ENCODE results near the gene CMTM5.

Gene CMTM5

GRCh38 chr14:23357261-23357660 is 19.6 kb upstream of the CMTM5 start:
- Histone ChIP-seq H3K4me2 (ENCODE audit: low read length) (no peak overlapping the region), H2BK5ac (ENCODE audit: low read depth, low read length, poor library complexity) (no peak overlapping the region), H3K4ac (ENCODE audit: low read depth, low read length) (no peak overlapping the region), H3K9ac (ENCODE audit: low read length) (no peak overlapping the region), H2BK120ac (ENCODE audit: insufficient read depth, low read length, poor library complexity) (no peak overlapping the region), H3K14ac (ENCODE audit: low read length) (no peak overlapping the region), H3K4me3 (ENCODE audit: low read depth, low read length) (no peak overlapping the region), H4K12ac (ENCODE audit: low read depth, low read length) (no peak overlapping the region), H4K8ac (ENCODE audit: low read depth, low read length) (no peak overlapping the region), H3K79me1 (ENCODE audit: low read length) (peaks cover 4% of the 10 kb centered on the region), H2AK5ac (ENCODE audit: low read length) (no peak overlapping the region), H3K9me3 (ENCODE audit: insufficient read depth, low read depth, low read length) (no peaks in the 10 kb centered on the region), H3K79me2 (ENCODE audit: control insufficient read depth, insufficient read depth, low read length, poor library complexity) (no peaks in the 10 kb centered on the region), H2AFZ (ENCODE audit: insufficient read depth, low read length, poor library complexity) (no peak overlapping the region), H2BK12ac (ENCODE audit: low read length) (no peak overlapping the region), H3K18ac (ENCODE audit: low read length) (no peak overlapping the region), H4K91ac (ENCODE audit: low read depth, low read length) (no peak overlapping the region), H3K27me3 (ENCODE audit: insufficient read depth, low read length) (no peaks in the 10 kb centered on the region), H3K27ac (ENCODE audit: low read depth, low read length) (no peak overlapping the region), H3K23ac (ENCODE audit: low read length) (no peak overlapping the region), H3K36me3 (ENCODE audit: control insufficient read depth in 1 of 2, insufficient read depth in 2 of 2, low read length in 2 of 2) (peaks cover 35 to 43% of the 10 kb centered on the region in 2 experiments), H3K4me1 (ENCODE audit: control insufficient read depth in 1 of 2, insufficient read depth in 2 of 2, low read length in 2 of 2) (peaks cover 2 to 10% of the 10 kb centered on the region in 2 experiments)
- no peak for DNase-seq
- no CpG with 5 or more reads among the region's 8 CpGs for WGBS (ENCODE audit: extremely low coverage, insufficient coverage, insufficient read length)

- no peak overlapping the region for H3K27ac ChIP-seq (ENCODE audit: low read depth, low read length)
- WGBS (ENCODE audit: extremely low coverage, insufficient coverage, insufficient read length) = no CpG with 5 or more reads among the region's 3 CpGs
- H3K4me1 ChIP-seq (ENCODE audit: control insufficient read depth in 1 of 2, insufficient read depth in 2 of 2, low read length in 2 of 2) = peaks cover 2 to 8% of the 10 kb centered on the region in 2 experiments
- no peak overlapping the region for H3K18ac ChIP-seq (ENCODE audit: low read length)
- no peaks in the 10 kb centered on the region for H3K9me3 ChIP-seq (ENCODE audit: insufficient read depth, low read depth, low read length)
- no peak overlapping the region for H4K12ac ChIP-seq (ENCODE audit: low read depth, low read length)
- no peak overlapping the region for H4K91ac ChIP-seq (ENCODE audit: low read depth, low read length)
- no peak overlapping the region for H2BK12ac ChIP-seq (ENCODE audit: low read length)
- no peak overlapping the region for H4K8ac ChIP-seq (ENCODE audit: low read depth, low read length)
- no peak overlapping the region for H2AK5ac ChIP-seq (ENCODE audit: low read length)
- H2BK120ac ChIP-seq (ENCODE audit: insufficient read depth, low read length, poor library complexity) = no peak overlapping the region
- H3K79me1 ChIP-seq (ENCODE audit: low read length) = no peaks in the 10 kb centered on the region
- H3K4me3 ChIP-seq (ENCODE audit: low read depth, low read length) = no peak overlapping the region
- H3K14ac ChIP-seq (ENCODE audit: low read length) = no peak overlapping the region
- no peak overlapping the region for H2BK5ac ChIP-seq (ENCODE audit: low read depth, low read length, poor library complexity)
- H2AFZ ChIP-seq (ENCODE audit: insufficient read depth, low read length, poor library complexity) = no peak overlapping the region
- DNase-seq = no peak
- no peak overlapping the region for H3K23ac ChIP-seq (ENCODE audit: low read length)
- H3K27me3 ChIP-seq (ENCODE audit: insufficient read depth, low read length) = no peaks in the 10 kb centered on the region
- H3K36me3 ChIP-seq (ENCODE audit: control insufficient read depth in 1 of 2, insufficient read depth in 2 of 2, low read length in 2 of 2) = peaks cover 35 to 43% of the 10 kb centered on the region in 2 experiments
- no peak overlapping the region for H3K4me2 ChIP-seq (ENCODE audit: low read length)
- no peaks in the 10 kb centered on the region for H3K79me2 ChIP-seq (ENCODE audit: control insufficient read depth, insufficient read depth, low read length, poor library complexity)
- no peak overlapping the region for H3K9ac ChIP-seq (ENCODE audit: low read length)
- H3K4ac ChIP-seq (ENCODE audit: low read depth, low read length) = no peak overlapping the region
Observed at GRCh38 chr14:23358042-23358441, 18.8 kb upstream of the CMTM5 start.

DNA sequence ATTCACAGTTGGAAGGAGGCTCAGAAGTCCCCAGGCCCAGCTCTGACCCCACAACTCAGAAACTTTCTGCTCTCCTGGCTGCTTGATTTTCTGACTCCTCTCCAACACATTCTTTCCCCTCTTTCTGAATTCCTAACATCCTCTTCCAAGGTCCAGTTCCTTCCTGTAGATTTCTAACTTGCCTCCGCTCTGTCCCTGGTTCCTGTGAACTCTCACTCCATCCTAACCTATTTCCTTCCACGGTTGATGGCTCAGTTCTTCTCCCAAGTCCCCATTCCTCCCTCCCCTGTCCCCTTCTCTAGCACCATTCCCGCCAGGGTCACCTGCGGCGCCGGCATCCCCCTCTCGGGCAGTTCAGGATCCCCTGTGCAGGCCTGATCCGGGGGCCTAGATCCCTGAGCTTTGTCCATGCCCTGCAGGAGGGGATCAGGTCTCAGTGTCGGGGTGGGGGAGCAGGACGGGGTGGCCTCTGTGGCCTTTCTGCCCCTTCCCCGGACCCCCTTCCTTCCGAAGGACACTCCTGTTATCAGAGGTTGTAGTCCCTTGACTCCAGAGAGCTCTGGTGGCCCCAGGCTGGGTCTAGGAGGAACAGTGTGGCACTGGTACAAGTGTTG is 18.2 kb upstream of the CMTM5 start:
- H4K12ac ChIP-seq (ENCODE audit: low read depth, low read length) = no peak overlapping the region

DNA sequence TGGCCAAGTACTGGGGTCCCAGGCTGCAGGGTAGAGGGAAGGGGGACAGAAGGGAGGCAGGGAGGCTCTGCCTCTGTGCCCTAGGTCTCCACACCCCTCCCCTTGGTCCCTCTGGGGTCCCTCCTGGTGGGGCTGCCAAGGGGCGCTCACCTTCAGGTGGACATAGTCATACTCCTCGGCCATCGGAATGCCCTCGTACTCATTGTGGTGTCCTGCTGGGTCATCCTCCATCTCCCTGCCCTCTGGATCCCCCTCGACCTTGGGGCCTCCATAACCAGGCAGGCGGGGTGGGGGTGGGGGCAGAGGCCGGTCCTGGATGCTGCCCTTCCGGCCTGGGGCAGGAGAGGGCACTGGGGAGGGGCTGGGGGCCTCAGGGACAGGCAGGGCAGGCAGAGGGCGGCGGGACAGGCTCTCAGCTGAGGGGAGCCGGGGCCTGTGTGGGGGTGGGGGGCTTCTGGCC is 17.6 kb upstream of the CMTM5 start:
- no CpG with 5 or more reads among the region's 11 CpGs for WGBS (ENCODE audit: extremely low coverage, insufficient coverage, insufficient read length)
- H3K14ac ChIP-seq (ENCODE audit: low read length) = no peak overlapping the region
- H4K8ac ChIP-seq (ENCODE audit: low read depth, low read length) = no peak overlapping the region
- H3K9me3 ChIP-seq (ENCODE audit: insufficient read depth, low read depth, low read length) = no peaks in the 10 kb centered on the region
- H2BK12ac ChIP-seq (ENCODE audit: low read length) = no peak overlapping the region
- no peak overlapping the region for H3K27ac ChIP-seq (ENCODE audit: low read depth, low read length)
- H3K36me3 ChIP-seq (ENCODE audit: control insufficient read depth in 1 of 2, insufficient read depth in 2 of 2, low read length in 2 of 2) = peaks cover 36 to 43% of the 10 kb centered on the region in 2 experiments
- H2AK5ac ChIP-seq (ENCODE audit: low read length) = no peak overlapping the region
- H2BK5ac ChIP-seq (ENCODE audit: low read depth, low read length, poor library complexity) = no peak overlapping the region
- no peak overlapping the region for H3K4ac ChIP-seq (ENCODE audit: low read depth, low read length)
- no peak overlapping the region for H2AFZ ChIP-seq (ENCODE audit: insufficient read depth, low read length, poor library complexity)
- H3K27me3 ChIP-seq (ENCODE audit: insufficient read depth, low read length) = no peaks in the 10 kb centered on the region
- no peak overlapping the region for H2BK120ac ChIP-seq (ENCODE audit: insufficient read depth, low read length, poor library complexity)
- no peak overlapping the region for H3K4me2 ChIP-seq (ENCODE audit: low read length)
- peaks cover 1% of the 10 kb centered on the region for H3K79me2 ChIP-seq (ENCODE audit: control insufficient read depth, insufficient read depth, low read length, poor library complexity)
- H3K18ac ChIP-seq (ENCODE audit: low read length) = no peak overlapping the region
- no peak overlapping the region for H4K91ac ChIP-seq (ENCODE audit: low read depth, low read length)
- H3K79me1 ChIP-seq (ENCODE audit: low read length) = peaks cover 1% of the 10 kb centered on the region
- no peak overlapping the region for H3K9ac ChIP-seq (ENCODE audit: low read length)
- no peak overlapping the region for H3K4me3 ChIP-seq (ENCODE audit: low read depth, low read length)
- peaks cover 5 to 9% of the 10 kb centered on the region in 2 experiments for H3K4me1 ChIP-seq (ENCODE audit: control insufficient read depth in 1 of 2, insufficient read depth in 2 of 2, low read length in 2 of 2)
- DNase-seq = no peak
- H3K23ac ChIP-seq (ENCODE audit: low read length) = no peak overlapping the region
- H4K12ac ChIP-seq (ENCODE audit: low read depth, low read length) = no peak overlapping the region

More for the DNA sequence above, 18.2 kb upstream of the CMTM5 start:
- H3K18ac ChIP-seq (ENCODE audit: low read length) = no peak overlapping the region
- no peak overlapping the region for H2BK5ac ChIP-seq (ENCODE audit: low read depth, low read length, poor library complexity)
- no peak overlapping the region for H3K4me3 ChIP-seq (ENCODE audit: low read depth, low read length)
- no peak overlapping the region for H3K14ac ChIP-seq (ENCODE audit: low read length)
- no peak overlapping the region for H2BK120ac ChIP-seq (ENCODE audit: insufficient read depth, low read length, poor library complexity)
- no peak overlapping the region for H3K4ac ChIP-seq (ENCODE audit: low read depth, low read length)
- H4K8ac ChIP-seq (ENCODE audit: low read depth, low read length) = no peak overlapping the region
- no peak for DNase-seq
- no CpG with 5 or more reads among the region's 12 CpGs for WGBS (ENCODE audit: extremely low coverage, insufficient coverage, insufficient read length)
- no peak overlapping the region for H3K27ac ChIP-seq (ENCODE audit: low read depth, low read length)
- no peaks in the 10 kb centered on the region for H3K27me3 ChIP-seq (ENCODE audit: insufficient read depth, low read length)
- H2AK5ac ChIP-seq (ENCODE audit: low read length) = no peak overlapping the region
- no peaks in the 10 kb centered on the region for H3K9me3 ChIP-seq (ENCODE audit: insufficient read depth, low read depth, low read length)
- no peak overlapping the region for H2BK12ac ChIP-seq (ENCODE audit: low read length)
- no peak overlapping the region for H3K4me2 ChIP-seq (ENCODE audit: low read length)
- no peaks in the 10 kb centered on the region for H3K79me1 ChIP-seq (ENCODE audit: low read length)
- peaks cover 36 to 43% of the 10 kb centered on the region in 2 experiments for H3K36me3 ChIP-seq (ENCODE audit: control insufficient read depth in 1 of 2, insufficient read depth in 2 of 2, low read length in 2 of 2)
- no peaks in the 10 kb centered on the region for H3K79me2 ChIP-seq (ENCODE audit: control insufficient read depth, insufficient read depth, low read length, poor library complexity)
- H3K9ac ChIP-seq (ENCODE audit: low read length) = no peak overlapping the region
- no peak overlapping the region for H4K91ac ChIP-seq (ENCODE audit: low read depth, low read length)
- peaks cover 0 to 3% of the 10 kb centered on the region in 2 experiments for H3K4me1 ChIP-seq (ENCODE audit: control insufficient read depth in 1 of 2, insufficient read depth in 2 of 2, low read length in 2 of 2)
- no peak overlapping the region for H2AFZ ChIP-seq (ENCODE audit: insufficient read depth, low read length, poor library complexity)
- no peak overlapping the region for H3K23ac ChIP-seq (ENCODE audit: low read length)

All from trophoblast cell (in vitro differentiated cells and primary cell).